Vagina (tissue), 2 donors: ENCODE results near the gene FITM1.

ENCODE experiments used
- POLR2AphosphoS5 ChIP-seq, 2 donors: sonication (generic); formaldehyde crosslinking; IDR thresholded peaks; one replicate each; pipeline ENCODE4 v1.9.0; 2017; ENCODE audit warnings: antibody characterized with exemption in 2 of 2, mild to moderate bottlenecking in 2 of 2, low read depth in 1 of 2; ENCODE audit not compliant: insufficient read depth in 1 of 2
- TF ChIP-seq, protein P1 (sequence below), 3 experiments: fragments of 450-650 bp in 2 of 3; fragments of 200-600 bp in 1 of 3; sonication (generic) in 1 of 3; IDR thresholded peaks; one replicate each; pipeline ENCODE4 v1.5.1; 2017 to 2019; ENCODE audit warnings: antibody characterized with exemption in 3 of 3, mild to moderate bottlenecking in 2 of 3, moderate library complexity in 2 of 3

DNA sequence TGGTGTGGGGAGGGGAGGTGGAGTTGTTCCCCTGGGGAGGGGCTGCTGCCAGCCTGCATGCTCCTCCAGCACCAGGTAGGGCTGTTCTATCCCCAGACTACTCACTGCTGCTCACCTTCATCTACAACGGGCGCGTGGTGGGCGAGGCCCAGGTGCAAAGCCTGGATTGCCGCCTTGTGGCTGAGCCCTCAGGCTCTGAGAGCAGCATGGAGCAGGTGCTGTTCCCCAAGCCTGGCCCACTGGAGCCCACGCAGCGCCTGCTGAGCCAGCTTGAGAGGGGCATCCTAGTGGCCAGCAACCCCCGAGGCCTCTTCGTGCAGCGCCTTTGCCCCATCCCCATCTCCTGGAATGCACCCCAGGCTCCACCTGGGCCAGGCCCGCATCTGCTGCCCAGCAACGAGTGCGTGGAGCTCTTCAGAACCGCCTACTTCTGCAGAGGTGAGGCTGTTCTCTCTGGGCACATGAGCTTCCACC is 34.1 kb downstream of the FITM1 start:
- no peak for TF ChIP-seq POLR2AphosphoS5 (IDR thresholded peaks at IDR 0.05; ENCODE audit: insufficient read depth in 1 of 2, low read depth in 1 of 2)
- TF ChIP-seq, protein P1, sequence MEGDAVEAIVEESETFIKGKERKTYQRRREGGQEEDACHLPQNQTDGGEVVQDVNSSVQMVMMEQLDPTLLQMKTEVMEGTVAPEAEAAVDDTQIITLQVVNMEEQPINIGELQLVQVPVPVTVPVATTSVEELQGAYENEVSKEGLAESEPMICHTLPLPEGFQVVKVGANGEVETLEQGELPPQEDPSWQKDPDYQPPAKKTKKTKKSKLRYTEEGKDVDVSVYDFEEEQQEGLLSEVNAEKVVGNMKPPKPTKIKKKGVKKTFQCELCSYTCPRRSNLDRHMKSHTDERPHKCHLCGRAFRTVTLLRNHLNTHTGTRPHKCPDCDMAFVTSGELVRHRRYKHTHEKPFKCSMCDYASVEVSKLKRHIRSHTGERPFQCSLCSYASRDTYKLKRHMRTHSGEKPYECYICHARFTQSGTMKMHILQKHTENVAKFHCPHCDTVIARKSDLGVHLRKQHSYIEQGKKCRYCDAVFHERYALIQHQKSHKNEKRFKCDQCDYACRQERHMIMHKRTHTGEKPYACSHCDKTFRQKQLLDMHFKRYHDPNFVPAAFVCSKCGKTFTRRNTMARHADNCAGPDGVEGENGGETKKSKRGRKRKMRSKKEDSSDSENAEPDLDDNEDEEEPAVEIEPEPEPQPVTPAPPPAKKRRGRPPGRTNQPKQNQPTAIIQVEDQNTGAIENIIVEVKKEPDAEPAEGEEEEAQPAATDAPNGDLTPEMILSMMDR (IDR thresholded peaks at IDR 0.05): no peak
